GM06990 (cell line): ENCODE measurements around the gene PCGF1.

Experiments
- DNase-seq: peaks from one replicate; pipeline ENCODE4 v3.0.0-alpha.2; 2011; ENCODE audit not compliant: insufficient read length; ENCODE audit errors: extremely low read depth
- H3K27me3 ChIP-seq: replicated peaks from 2 replicates; pipeline ENCODE4 v1.6.0; 2011; ENCODE audit warnings: low read length; ENCODE audit not compliant: control insufficient read depth, insufficient read depth
- H3K36me3 ChIP-seq: 2 replicates; pipeline ENCODE4 v1.5.1; 2011; ENCODE audit warnings: low read length; ENCODE audit not compliant: control insufficient read depth, insufficient read depth
- H3K4me3 ChIP-seq: replicated peaks from 2 replicates; pipeline ENCODE4 v1.5.1; 2011; ENCODE audit warnings: low read depth, mild to moderate bottlenecking, control low read depth, low read length
- CTCF ChIP-seq: IDR thresholded peaks from 2 replicates; pipeline ENCODE4 v1.5.1; 2011; ENCODE audit warnings: low read length, control low read depth, mild to moderate bottlenecking, inconsistent platforms; ENCODE audit not compliant: insufficient read depth, poor library complexity, severe bottlenecking

PCGF1 gene

GRCh38 chr2:74553892-74554819, 46.7 kb upstream of the PCGF1 start, which contains the start of the genes DOK1 and LOXL3:
DOK1 (plus strand) TSS chr2:74554720; CDS start chr2:74554755, 35 bp downstream.
LOXL3 (minus strand) TSS chr2:74553942; CDS start chr2:74552634, 1,308 bp downstream.
- H3K36me3 ChIP-seq: peaks cover 14% of the 10 kb centered on the region
- peak within 1 kb of the TSS; percentile 83 for H3K4me3 ChIP-seq
- TF ChIP-seq CTCF: no peak
- DNase-seq: peak; percentile 87
- H3K27me3 ChIP-seq: no peaks in the 10 kb centered on the region

GRCh38 chr2:74552914-74553811, 45.7 kb upstream of the PCGF1 start:
- peak; percentile 51 for DNase-seq
- Histone ChIP-seq H3K27me3 (no peaks in the 10 kb centered on the region), H3K4me3 (peak overlapping the region; percentile 83), H3K36me3 (peaks cover 9% of the 10 kb centered on the region)
- TF ChIP-seq CTCF: no peak

GRCh38 chr2:74551942-74552913, 44.7 kb upstream of the PCGF1 start:
- TF ChIP-seq CTCF: no peak
- H3K36me3 ChIP-seq: peaks cover 9% of the 10 kb centered on the region
- H3K4me3 ChIP-seq: peak overlapping the region; percentile 83
- no peaks in the 10 kb centered on the region for H3K27me3 ChIP-seq
- peak; percentile 70 for DNase-seq

- no peaks in the 10 kb centered on the region for H3K27me3 ChIP-seq
- H3K36me3 ChIP-seq: peaks cover 2% of the 10 kb centered on the region
- H3K4me3 ChIP-seq: peak overlapping the region; percentile 83
- DNase-seq: no peak
- no peak for TF ChIP-seq CTCF
Observed at GRCh38 chr2:74551530-74551929, 44.0 kb upstream of the PCGF1 start.

- no peak for TF ChIP-seq CTCF
- H3K4me3 ChIP-seq: peak overlapping the region; percentile 83
- DNase-seq: no peak
- no peaks in the 10 kb centered on the region for H3K27me3 ChIP-seq
- no peaks in the 10 kb centered on the region; the same call in none of the 2 replicates for H3K36me3 ChIP-seq
Observed at GRCh38 chr2:74550231-74550630, 42.7 kb upstream of the PCGF1 start.
